HG03175 (cell line): ENCODE data around the gene REV3L.
"Not testable (repeated sequence)": the region's sequence is repeated elsewhere in the genome, so short reads cannot be mapped to it uniquely, and the experiment has no call there.

Experiments
- ATAC-seq: cut with Tn5 transposase; IDR thresholded peaks from one replicate; pipeline ENCODE4 v1.9.1; 2021; ENCODE audit warnings: mild to moderate bottlenecking, moderate library complexity; ENCODE audit not compliant: unreplicated experiment

The REV3L gene

DNA sequence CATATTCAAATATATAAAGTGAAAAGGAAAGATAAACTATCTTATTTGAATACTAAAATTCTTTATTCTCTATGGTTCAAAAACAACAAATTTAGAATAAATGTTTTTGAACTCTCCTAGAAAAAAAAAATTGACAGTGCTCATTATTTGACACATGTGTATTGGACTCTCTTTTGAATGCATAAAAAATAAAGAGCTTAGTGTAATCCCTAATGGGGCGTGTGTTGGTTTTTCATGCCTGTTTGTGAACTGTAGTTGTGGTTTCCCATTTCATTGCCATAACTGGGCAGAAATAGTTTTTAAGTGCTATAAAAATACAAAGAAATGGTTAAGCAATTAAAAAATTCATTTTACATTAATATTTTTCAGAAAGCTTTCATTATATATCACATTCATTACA is 101.3 kb downstream of the REV3L start:
- ATAC-seq = no peak

- no peak for ATAC-seq
Measured at GRCh38 chr6:111381123-111381522, 101.9 kb downstream of the REV3L start.

DNA sequence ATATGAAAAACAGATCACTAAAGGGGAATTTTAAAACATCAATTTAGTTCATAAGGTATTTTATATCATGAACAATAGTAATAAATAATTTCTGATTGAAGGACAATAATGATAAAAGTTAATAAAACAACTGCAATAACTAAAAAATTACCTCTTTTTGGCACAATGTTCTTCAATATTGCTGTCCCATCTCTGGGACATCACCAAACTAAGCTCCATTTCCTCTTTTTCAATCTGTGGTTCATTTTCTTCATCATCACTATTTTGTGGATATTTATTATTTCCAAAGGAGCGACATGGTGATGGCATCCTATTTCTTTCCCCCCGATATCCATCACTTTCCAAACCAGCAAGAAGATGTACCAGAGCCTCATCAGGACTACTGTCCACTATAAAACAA is 103.2 kb downstream of the REV3L start:
- ATAC-seq = no peak

DNA sequence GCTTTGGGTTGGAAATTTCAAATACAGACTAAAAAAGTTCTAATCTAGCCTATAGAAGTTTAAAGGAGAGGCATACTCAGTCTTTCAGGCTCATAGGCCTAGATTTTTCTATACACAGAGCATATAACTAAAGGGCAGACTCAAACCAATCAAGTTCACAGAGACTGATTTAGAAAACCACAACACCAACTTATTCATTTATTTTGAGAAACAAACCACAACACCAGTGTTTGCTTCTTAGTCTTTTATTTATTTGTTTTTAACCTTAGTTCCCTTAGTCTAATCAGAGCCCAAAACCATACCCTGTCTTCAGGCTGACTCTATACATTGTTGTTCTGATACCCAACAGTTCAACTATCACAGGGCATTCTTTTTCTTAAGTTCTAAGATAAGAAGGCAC is 103.7 kb downstream of the REV3L start:
- no peak for ATAC-seq

DNA sequence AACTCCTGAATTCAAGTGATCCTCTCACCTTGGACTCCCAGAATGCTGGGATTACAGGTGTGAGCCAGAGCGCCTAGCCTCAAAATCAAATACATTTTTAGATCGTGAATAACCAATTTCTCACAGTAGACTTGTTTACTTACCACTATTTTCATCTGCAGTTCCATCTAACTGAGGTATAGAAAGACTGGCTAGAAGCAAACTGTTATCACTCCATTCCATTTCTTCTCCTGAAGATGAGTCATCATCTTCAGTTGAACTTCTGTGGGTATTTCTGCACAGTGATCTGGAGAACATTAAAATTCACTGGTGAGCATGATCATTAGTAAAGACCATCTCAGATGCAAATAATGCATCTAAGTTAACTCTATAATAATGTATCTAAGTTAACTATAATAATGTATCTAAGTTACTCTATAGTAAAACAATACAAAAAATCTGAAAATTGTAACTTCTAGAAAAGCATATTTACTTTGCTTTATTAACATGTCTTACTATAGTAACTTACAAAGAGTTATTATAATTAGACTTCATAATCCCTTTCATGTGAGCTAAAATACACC is 105.4 kb downstream of the REV3L start:
- no peak for ATAC-seq

DNA sequence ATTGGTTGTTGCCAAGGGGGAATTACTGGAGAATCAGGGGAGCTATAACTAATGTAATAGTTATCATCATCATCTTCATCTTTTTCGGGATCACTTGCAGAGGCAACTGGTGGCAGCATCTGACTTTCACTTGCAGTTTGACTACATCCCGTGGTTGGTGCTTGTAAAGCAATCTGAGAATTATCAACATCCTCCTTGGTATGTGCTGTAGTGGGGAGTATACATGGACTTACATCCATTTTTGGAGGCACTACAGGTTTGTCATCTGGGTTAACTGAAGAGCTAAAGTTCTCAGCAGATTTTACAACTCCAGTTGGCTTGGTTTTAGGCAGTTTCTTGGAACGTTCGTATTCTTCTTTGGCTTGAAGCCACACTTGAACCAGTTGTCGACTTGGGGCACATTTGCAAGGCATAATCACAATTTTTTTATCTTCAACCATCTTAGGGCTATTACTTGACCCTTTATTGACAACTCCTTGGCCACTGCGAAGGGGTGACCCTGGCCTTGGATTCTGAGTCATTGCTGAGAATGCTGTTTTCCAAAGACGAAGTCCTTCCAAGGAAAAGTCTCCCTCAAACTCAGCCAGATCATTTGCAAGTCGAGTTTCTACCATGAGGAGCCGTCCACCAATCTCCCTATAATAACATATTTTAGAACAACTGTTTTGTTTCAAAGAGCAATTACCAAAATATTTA is 115.5 kb downstream of the REV3L start:
- ATAC-seq = peak; percentile 62

- no peak for ATAC-seq
Measured at GRCh38 chr6:111361648-111362047, 121.4 kb downstream of the REV3L start.

DNA sequence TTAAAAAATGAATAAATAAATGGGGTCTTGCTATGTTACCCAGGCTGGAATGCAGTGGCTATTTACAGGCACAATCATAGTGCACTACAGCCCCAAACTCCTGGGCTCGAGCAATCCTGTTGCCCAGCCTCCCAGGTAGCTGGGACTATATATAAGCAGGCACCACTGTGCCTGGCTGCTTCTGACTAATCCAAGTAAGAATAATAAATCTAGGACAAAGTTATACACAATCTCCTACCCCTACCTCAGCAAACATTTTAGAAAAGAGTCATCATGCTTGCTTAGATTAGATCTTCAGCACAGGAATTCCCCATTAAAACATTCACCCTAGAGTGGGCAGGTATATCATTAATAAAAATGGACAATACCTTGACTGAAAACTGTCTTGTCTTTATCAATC is 124.6 kb downstream of the REV3L start:
- ATAC-seq = no peak

DNA sequence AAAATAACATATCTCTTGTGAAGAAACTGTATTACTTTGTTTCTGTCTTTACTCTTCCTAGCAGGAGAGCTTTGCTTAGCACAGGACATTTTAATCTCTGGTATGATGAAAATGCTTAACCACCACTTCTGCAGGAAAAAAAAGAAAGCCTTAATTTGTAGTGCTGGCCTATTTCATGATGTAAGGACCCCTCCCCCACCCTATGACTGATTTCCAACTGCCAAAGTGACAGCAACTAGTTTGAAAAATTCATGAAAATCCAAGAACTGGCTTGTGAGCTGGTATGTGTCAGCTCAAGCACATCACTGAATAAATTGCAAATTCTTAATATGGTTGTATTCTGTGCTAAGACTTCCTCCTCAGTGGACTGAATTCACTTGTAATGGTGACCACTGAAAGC is 125.3 kb downstream of the REV3L start:
- no peak for ATAC-seq

DNA sequence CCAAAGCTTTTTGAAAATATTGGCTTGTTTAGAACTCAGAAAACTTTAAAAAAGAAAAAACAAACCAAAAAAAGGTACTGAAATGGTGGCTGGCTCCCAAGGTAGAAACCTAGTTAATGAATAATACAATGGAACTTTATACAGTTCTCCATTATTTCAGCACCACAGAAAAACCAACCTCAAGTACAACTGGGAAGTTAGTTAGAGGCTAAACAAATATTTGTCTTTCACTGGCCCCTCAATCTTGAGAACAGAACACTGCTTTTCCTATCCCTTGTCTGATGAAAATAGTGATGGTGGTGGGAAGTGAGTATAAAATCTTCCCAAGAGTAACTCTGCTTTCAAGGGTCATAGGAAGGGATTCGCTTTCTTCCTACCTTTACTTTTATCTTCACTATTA is 126.5 kb downstream of the REV3L start:
- no peak for ATAC-seq

- no peak for ATAC-seq
Measured at GRCh38 chr6:111354758-111355555, 128.1 kb downstream of the REV3L start.

- no peak for ATAC-seq
Measured at GRCh38 chr6:111353912-111354462, 129.0 kb downstream of the REV3L start.

GRCh38 chr6:111347589-111347988 is 135.4 kb downstream of the REV3L start:
- no peak for ATAC-seq

GRCh38 chr6:111342913-111343312 is 140.1 kb downstream of the REV3L start:
- ATAC-seq = no peak

DNA sequence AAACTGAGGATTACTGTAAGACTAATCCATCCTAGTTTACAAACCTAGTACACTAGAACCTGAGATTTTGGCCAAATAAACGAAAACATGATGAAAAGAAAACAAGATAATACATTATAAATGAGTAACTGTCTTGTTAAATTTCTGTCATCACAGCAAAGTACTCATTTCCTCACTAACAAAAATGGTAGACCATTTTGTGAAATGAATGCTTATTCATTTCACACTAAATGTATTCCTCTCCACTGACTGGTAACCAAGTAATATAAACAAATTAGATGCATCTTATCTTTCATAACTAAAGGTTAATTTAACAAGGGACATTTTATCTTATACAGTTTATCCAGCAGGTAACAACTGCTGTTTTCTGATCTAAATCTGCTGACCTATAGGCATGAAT is 143.7 kb downstream of the REV3L start:
- peak; percentile 60 for ATAC-seq

- ATAC-seq = peak; percentile 99
Measured at GRCh38 chr6:111338843-111339242, 144.2 kb downstream of the REV3L start.

- no peak for ATAC-seq
Measured at GRCh38 chr6:111337829-111338236, 145.2 kb downstream of the REV3L start.

- no peak for ATAC-seq
Measured at GRCh38 chr6:111329882-111330633, 153.0 kb downstream of the REV3L start.

DNA sequence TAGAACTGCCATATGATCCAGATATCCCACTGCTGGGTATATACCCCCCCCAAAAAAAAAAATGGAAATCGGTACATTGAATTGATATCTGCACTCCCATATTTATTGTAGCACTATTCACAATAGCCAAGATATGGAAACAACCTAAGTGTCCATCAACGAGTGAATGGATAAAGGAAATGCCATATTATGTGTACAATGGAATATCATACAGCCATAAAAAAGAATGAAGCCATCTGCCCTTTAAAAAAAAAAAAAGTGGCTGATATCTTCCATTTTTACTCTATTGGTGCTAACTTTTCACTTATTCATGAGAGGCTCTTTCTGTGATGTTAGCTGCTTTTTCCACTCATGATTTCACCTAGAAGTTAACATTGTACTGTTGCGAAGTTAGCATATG is 156.5 kb downstream of the REV3L start:
- no peak for ATAC-seq

DNA sequence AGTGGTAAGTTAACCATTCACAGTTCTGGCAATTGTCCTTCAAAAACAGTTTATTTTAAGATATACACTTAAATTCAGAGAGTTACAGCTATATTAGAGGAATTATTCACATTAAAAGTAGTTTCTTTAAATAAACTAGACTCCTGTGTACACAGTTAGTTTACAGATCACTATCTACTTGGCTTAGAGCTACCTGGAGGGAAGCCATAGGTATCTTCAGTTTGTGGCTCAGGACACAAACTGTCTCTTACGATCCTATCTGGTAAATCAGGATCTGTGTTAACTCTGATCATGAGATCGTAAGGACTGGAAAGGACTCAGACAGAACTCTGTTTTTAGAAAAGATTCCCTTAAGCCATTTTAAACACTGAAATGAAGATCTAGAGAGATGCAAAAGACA is 160.9 kb downstream of the REV3L start:
- no peak for ATAC-seq

DNA sequence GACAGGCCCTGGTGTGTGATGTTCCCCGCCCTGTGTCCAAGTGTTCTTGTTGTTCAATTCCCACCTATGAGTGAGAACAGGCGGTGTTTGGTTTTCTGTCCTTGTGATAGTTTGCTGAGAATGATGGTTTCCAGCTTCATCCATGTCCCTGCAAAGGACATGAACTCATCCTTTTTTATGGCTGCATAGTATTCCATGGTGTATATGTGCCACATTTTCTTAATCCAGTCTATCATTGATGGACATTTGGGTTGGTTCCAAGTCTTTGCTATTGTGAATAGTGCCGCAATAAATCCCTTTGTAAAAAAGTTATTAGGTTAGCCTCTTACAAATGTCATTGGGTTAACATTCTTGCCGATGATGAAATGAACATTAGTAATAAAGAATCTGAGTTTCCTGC is 175.1 kb downstream of the REV3L start:
- not testable (repeated sequence) for ATAC-seq
